Caco-2 (cell line): Measurements from ENCODE around the gene MSH3. TPM values are rescaled to one million over a fixed set of nuclear protein-coding genes. Genes with fewer than 3 reads are reported as not detected.

Experiments
- BruUV-seq: library from RNA; stranded (reverse); fragments of 400-500 nt; replicated peaks from 2 replicates; lab custom pipeline; 2021; lab: Mats Ljungman, UMichigan
- CTCF ChIA-PET: fragments of 300-600 bp; sonication (Branson Sonifier 250); formaldehyde crosslinking; loops from one replicate; lab custom pipeline; 2022; ENCODE audit warnings: antibody characterized with exemption; lab: Charles Lee
- POLR2A ChIA-PET: fragments of 300-600 bp; sonication (Branson Sonifier 250); formaldehyde crosslinking; loops from one replicate; lab custom pipeline; 2022; ENCODE audit warnings: antibody characterized with exemption; lab: Charles Lee
- DNase-seq, 2 experiments: peaks; one replicate each; pipeline versions ENCODE4 v3.0.0 to v3.0.0-alpha.2; 2020 to 2022
- H3K27me3 ChIP-seq: replicated peaks from 2 replicates; pipeline ENCODE4 v1.6.0; 2011; ENCODE audit warnings: low read length; ENCODE audit not compliant: control insufficient read depth, insufficient read depth
- H3K36me3 ChIP-seq: 2 replicates; pipeline ENCODE4 v1.5.1; 2011; ENCODE audit warnings: low read length; ENCODE audit not compliant: control insufficient read depth, insufficient read depth
- H3K4me1 ChIP-seq: fragments of 250-450 bp; sonication (Bioruptor Pico); 2 replicates; pipeline ENCODE4 v1.5.1; 2020; ENCODE audit warnings: mild to moderate bottlenecking
- H3K4me3 ChIP-seq: 2 replicates; pipeline ENCODE4 v1.5.1; 2011; ENCODE audit warnings: low read depth, mild to moderate bottlenecking, control low read depth, low read length
- H3K9me3 ChIP-seq: fragments of 250-450 bp; sonication (Bioruptor Pico); 2 replicates; pipeline ENCODE4 v1.5.1; 2020; ENCODE audit warnings: mild to moderate bottlenecking, moderate library complexity
- H3K27ac Mint-ChIP-seq: one replicate; pipeline ENCODE4 v1.8.0; 2022; ENCODE audit warnings: mixed read lengths; ENCODE audit not compliant: unreplicated experiment
- H3K27me3 Mint-ChIP-seq: one replicate; pipeline ENCODE4 v1.8.0; 2022; ENCODE audit warnings: mixed read lengths; ENCODE audit not compliant: insufficient read depth, unreplicated experiment
- H3K36me3 Mint-ChIP-seq: one replicate; pipeline ENCODE4 v1.8.0; 2022; ENCODE audit warnings: mild to moderate bottlenecking, mixed read lengths; ENCODE audit not compliant: insufficient read depth, unreplicated experiment
- H3K4me1 Mint-ChIP-seq: one replicate; pipeline ENCODE4 v1.8.0; 2022; ENCODE audit warnings: low read depth, mixed read lengths; ENCODE audit not compliant: unreplicated experiment
- H3K4me3 Mint-ChIP-seq: one replicate; pipeline ENCODE4 v1.8.0; 2022; ENCODE audit warnings: mild to moderate bottlenecking, moderate library complexity, mixed read lengths; ENCODE audit not compliant: unreplicated experiment
- H3K9me3 Mint-ChIP-seq: one replicate; pipeline ENCODE4 v1.8.0; 2022; ENCODE audit warnings: mixed read lengths; ENCODE audit not compliant: unreplicated experiment
- CTCF ChIP-seq, 2 experiments: fragments of 200-600 bp in 1 of 2; IDR thresholded peaks; 1 replicate in 1 of 2; 2 replicates in 1 of 2; pipeline versions ENCODE4 v1.5.1 to v1.8.0; 2011 to 2022; ENCODE audit warnings: antibody characterized with exemption in 1 of 2, control low read depth in 1 of 2, inconsistent platforms in 1 of 2, low read depth in 1 of 2, low read length in 1 of 2, mild to moderate bottlenecking in 1 of 2, moderate library complexity in 1 of 2; ENCODE audit not compliant: insufficient read depth in 1 of 2, severe bottlenecking in 1 of 2, unreplicated experiment in 1 of 2
- intact Hi-C: fragments of 100-400 bp; cut with micrococcal nuclease; formaldehyde crosslinking; loops from one replicate; pipeline ENCODE4 v1.10.0; 2022; ENCODE audit not compliant: unreplicated experiment
- total RNA-seq: library from RNA; stranded (reverse); gene quantifications from 2 replicates; pipeline ENCODE4 v1.2.3, GENCODE V29; 2022

Gene MSH3
- total RNA-seq, 1 experiment from 2014 or later: 17.1 TPM

GRCh38 chr5:80703747-80704146, 49.3 kb downstream of the MSH3 start:
- no peaks in the 10 kb centered on the region for H3K9me3 Mint-ChIP-seq
- Histone ChIP-seq H3K27me3 (no peaks in the 10 kb centered on the region), H3K36me3 (no peaks in the 10 kb centered on the region), H3K4me3 (no peak overlapping the region), H3K9me3 (no peaks in the 10 kb centered on the region), H3K4me1 (peaks cover 14% of the 10 kb centered on the region)
- POLR2A ChIA-PET: no interaction called here
- TF ChIP-seq CTCF (IDR thresholded peaks at IDR 0.05; ENCODE audit: insufficient read depth in 1 of 2, low read depth in 1 of 2, low read length in 1 of 2, severe bottlenecking in 1 of 2, unreplicated experiment in 1 of 2): no peak
- H3K27me3 Mint-ChIP-seq: no peaks in the 10 kb centered on the region
- no peak overlapping the region for H3K27ac Mint-ChIP-seq
- no TSS peak for BruUV-seq
- H3K36me3 Mint-ChIP-seq: no peaks in the 10 kb centered on the region
- DNase-seq: no peak
- intact Hi-C loops: no loop called here
- H3K4me3 Mint-ChIP-seq: no peak overlapping the region
- CTCF ChIA-PET: no interaction called here
- peaks cover 12% of the 10 kb centered on the region for H3K4me1 Mint-ChIP-seq

- Mint-ChIP-seq H3K27me3 (no peaks in the 10 kb centered on the region), H3K27ac (no peak overlapping the region), H3K36me3 (no peaks in the 10 kb centered on the region), H3K9me3 (no peaks in the 10 kb centered on the region), H3K4me3 (no peak overlapping the region), H3K4me1 (peaks cover 12% of the 10 kb centered on the region)
- Histone ChIP-seq H3K9me3 (no peaks in the 10 kb centered on the region), H3K4me3 (no peak overlapping the region), H3K4me1 (peaks cover 14% of the 10 kb centered on the region), H3K27me3 (no peaks in the 10 kb centered on the region), H3K36me3 (no peaks in the 10 kb centered on the region)
- BruUV-seq: no TSS peak
- intact Hi-C loops: no loop called here
- ChIA-PET CTCF (no interaction called here), POLR2A (no interaction called here)
- no peak for TF ChIP-seq CTCF (IDR thresholded peaks at IDR 0.05; ENCODE audit: insufficient read depth in 1 of 2, low read depth in 1 of 2, low read length in 1 of 2, severe bottlenecking in 1 of 2, unreplicated experiment in 1 of 2)
- no peak for DNase-seq
Observed at GRCh38 chr5:80704221-80704620, 49.8 kb downstream of the MSH3 start.

- no TSS peak for BruUV-seq
Observed at GRCh38 chr5:80705216-80705769, 50.8 kb downstream of the MSH3 start.

More at GRCh38 chr5:80705216-80705769, 50.8 kb downstream of the MSH3 start:
- Histone ChIP-seq H3K27me3 (no peaks in the 10 kb centered on the region), H3K4me3 (no peak overlapping the region), H3K9me3 (no peaks in the 10 kb centered on the region), H3K4me1 (peaks cover 14% of the 10 kb centered on the region), H3K36me3 (no peaks in the 10 kb centered on the region)
- ChIA-PET POLR2A (no interaction called here), CTCF (no interaction called here)
- Mint-ChIP-seq H3K27me3 (no peaks in the 10 kb centered on the region), H3K9me3 (no peaks in the 10 kb centered on the region), H3K36me3 (peaks cover 5% of the 10 kb centered on the region), H3K4me3 (no peak overlapping the region), H3K27ac (no peak overlapping the region), H3K4me1 (peaks cover 12% of the 10 kb centered on the region)
- TF ChIP-seq CTCF (IDR thresholded peaks at IDR 0.05; ENCODE audit: insufficient read depth in 1 of 2, low read depth in 1 of 2, low read length in 1 of 2, severe bottlenecking in 1 of 2, unreplicated experiment in 1 of 2): no peak
- intact Hi-C loops: no loop called here
- DNase-seq: no peak
